ENCODE results near the gene ETFB.
"Not testable (repeated sequence)": the region's sequence is repeated elsewhere in the genome, so short reads cannot be mapped to it uniquely, and the experiment has no call there.

ETFB gene

GRCh38 chr19:51365965-51366388 lies at the start of gene ETFB:
ETFB (minus strand) TSS chr19:51366388; CDS start chr19:51366326, 62 bp downstream.
- no peak for DNase-seq

- DNase-seq = no peak
Measured at GRCh38 chr19:51415187-51415586, 49.0 kb upstream of the ETFB start.

GRCh38 chr19:51410950-51411748 lies 45.0 kb upstream of the ETFB start:
- DNase-seq = no peak

GRCh38 chr19:51407511-51408131 lies 41.4 kb upstream of the ETFB start:
- DNase-seq = no peak

- no peak for DNase-seq
Measured at GRCh38 chr19:51402117-51402516, 35.9 kb upstream of the ETFB start.

- not testable (repeated sequence) for DNase-seq
Measured at GRCh38 chr19:51399936-51400335, 33.7 kb upstream of the ETFB start.

DNA sequence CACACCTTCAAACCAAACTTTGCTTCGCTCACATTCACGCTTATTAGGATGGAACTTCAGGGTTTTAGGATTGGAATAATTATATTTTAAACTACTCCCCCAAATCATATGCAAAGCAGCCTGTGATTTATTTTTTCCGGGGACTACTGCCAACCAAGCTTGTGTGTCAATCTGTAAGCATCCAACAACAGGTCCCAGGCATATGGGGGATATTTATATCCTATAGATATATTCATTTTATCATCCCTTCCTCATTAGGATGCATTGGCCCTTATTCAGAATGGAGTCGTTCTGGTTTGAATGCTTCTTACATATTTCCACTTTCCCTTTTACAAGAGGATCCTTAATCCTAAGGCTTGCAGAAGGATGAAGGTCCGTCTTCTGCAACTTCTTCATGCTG lies 33.0 kb upstream of the ETFB start:
- DNase-seq = no peak

GRCh38 chr19:51398096-51398704 lies 32.0 kb upstream of the ETFB start:
- peak; percentile 0 for DNase-seq

GRCh38 chr19:51397453-51397852 lies 31.3 kb upstream of the ETFB start:
- not testable (repeated sequence) for DNase-seq

DNA sequence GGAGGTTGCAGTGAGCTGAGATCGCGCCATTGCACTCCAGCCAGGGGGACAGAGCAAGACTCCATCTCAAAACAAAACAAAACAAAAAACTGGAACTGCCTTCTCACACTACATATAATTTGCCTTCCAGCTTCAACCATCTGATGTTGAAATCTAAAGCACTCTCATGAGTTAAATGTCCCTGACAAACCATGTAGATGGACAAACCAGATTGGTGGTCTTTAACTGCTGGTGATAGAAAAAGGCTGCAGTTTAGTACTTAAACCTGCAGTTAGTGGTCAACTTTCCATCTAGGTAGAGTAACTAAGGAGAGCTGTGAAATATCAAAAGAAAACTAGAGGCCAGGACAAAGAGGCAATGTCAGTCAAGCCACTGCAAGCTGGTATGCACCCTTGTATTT lies 30.0 kb upstream of the ETFB start:
- DNase-seq = no peak

DNA sequence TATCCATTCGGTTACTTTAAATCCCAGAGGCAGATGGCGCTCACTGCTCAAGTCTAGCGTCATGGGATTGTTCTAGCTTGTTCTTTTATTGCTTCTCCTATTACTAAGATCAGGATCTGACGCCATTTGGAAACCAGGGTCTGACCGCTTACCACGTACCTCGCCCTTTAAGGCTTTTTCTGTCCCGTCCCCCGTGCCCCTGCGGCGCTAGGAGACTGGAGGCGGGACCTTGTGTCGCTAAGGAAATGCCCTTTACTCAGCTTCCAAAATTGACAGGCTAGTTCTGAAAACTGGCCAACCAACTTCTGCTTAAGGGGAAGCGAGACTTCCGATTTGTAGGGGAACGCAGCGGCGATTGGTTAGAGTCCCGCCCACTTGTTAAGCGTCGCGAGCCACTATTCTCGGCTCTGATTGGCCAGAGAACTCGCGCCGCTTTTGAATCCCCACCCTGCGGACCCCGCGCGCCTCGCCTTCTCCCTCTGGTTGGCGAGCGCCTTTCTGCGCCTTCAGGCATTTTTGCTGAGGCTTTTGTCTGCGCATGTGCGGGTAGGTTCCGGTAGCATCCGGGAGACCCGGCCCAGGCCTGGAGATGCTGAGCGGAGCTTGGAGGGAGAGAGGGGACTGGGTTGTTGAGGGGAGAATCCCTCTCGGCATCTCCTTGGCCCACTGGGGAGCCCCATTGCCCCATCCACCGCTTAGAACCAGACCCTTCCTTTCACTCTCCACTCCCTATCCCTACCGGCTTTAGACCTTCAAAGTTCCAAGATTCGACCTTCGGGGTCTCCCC lies 28.1 kb upstream of the ETFB start:
- no peak for DNase-seq

GRCh38 chr19:51392701-51393100 lies 26.5 kb upstream of the ETFB start:
- DNase-seq = no peak

- DNase-seq = no peak
Measured at GRCh38 chr19:51391073-51391611, 25.0 kb upstream of the ETFB start.

DNA sequence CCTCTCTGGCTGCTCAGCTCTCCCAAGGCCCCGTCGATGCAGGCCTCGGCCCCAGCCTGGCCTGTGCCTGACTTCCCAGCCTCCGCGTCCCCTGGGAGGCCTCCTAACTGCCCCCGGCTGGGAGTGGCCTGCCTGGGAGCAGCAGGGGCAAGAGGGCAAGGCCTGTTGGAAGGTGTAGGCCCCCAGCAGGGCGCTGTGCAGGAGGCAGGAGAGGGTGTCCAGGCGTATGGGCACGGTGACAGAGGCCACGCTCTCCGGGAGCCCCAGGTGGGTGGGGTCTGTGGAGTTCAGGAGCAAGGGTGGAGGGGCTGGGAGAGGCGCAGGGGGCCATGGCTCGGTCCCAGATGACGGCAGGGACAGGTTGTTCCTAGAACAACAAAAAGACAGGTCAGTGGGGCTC lies 23.0 kb upstream of the ETFB start:
- no peak for DNase-seq

DNA sequence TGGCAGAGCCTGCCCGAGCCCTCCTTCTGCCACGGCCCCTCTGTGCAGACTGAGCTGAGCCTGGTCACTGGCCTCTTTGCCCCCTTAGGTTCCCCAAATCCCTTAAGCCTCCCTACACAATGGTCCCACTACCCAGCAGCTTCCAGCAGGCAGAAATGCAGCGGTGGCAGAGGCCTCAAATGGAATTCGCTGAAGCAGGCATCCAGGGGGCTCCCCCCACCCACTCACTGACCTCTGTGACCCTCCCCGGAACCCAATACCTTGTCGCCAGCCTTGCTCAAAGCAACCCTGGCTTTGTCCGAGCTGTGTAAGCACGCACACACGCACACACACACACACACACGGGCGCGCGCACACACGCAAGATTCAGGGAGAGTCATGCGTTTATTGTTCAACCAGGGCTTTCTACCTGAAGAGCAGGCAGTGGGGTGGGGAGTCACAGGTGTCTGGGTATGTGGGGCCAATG lies 21.8 kb upstream of the ETFB start, which contains the start of gene LIM2:
TSS of gene LIM2 (minus strand) at position 51 of the 466 bp plus-strand sequence. CDS start 531 bp downstream, outside the sequence.
- DNase-seq = no peak

DNA sequence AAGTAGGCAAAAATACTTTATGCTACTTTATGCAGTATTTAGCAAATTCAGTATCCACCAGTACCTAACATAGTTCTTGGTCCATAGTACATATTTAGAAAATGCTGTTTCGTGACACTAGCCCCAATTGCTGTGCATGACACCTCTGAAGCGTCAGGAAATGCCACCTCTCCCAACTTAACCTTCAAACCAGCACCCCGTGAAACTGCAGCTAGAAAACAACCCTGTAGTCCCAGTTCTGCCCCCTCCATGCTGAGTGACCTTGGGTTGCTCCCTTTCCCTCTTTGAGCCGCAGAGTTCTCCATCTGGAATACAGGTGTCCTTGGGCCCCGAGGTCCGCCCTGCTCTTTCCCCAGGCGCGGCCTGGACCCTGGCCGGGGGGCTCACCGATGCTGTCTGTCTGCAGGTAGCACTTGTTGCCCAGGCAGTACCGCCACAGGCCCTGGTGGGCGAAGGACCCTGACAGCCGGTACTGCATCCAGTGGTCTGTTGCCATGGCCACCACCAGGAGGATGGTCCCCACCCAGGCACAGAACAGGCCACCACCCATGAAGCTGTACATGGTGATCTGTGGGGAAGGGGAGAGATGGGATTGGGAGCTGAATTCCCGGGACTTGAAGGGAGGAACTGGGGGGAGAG lies 20.8 kb upstream of the ETFB start:
- DNase-seq = no peak

- no peak for DNase-seq
Measured at GRCh38 chr19:51382004-51382403, 15.8 kb upstream of the ETFB start.

- no peak for DNase-seq
Measured at GRCh38 chr19:51380379-51380778, 14.2 kb upstream of the ETFB start.

- no peak for DNase-seq
Measured at GRCh38 chr19:51377422-51377821, 11.2 kb upstream of the ETFB start.

- no peak for DNase-seq
Measured at GRCh38 chr19:51375504-51376221, 9.5 kb upstream of the ETFB start.
